Measurements from ENCODE around the gene TBC1D14.

TBC1D14 gene

GRCh38 chr4:6896035-6896434, 13.6 kb upstream of the TBC1D14 start:
- TF ChIP-seq CTCF (IDR thresholded peaks at IDR 0.05; ENCODE audit: low read depth, low read length): no peak
- H3K9me3 ChIP-seq: no peaks in the 10 kb centered on the region

GRCh38 chr4:6898763-6899162, 10.9 kb upstream of the TBC1D14 start:
- no peaks in the 10 kb centered on the region for H3K9me3 ChIP-seq
- H3K4me3 ChIP-seq (ENCODE audit: low read depth, low read length): no peak overlapping the region
- no peaks in the 10 kb centered on the region for H3K27me3 ChIP-seq
- TF ChIP-seq CTCF (IDR thresholded peaks at IDR 0.05; ENCODE audit: low read depth, low read length): no peak
- no peaks in the 10 kb centered on the region for H3K4me1 ChIP-seq
- H3K36me3 ChIP-seq: no peaks in the 10 kb centered on the region
- no peak for DNase-seq

More at GRCh38 chr4:6896035-6896434, 13.6 kb upstream of the TBC1D14 start:
- Histone ChIP-seq H3K4me3 (ENCODE audit: low read depth, low read length) (no peak overlapping the region), H3K36me3 (no peaks in the 10 kb centered on the region), H3K27me3 (no peaks in the 10 kb centered on the region), H3K4me1 (peaks cover 12% of the 10 kb centered on the region)
- no peak for DNase-seq

GRCh38 chr4:6900181-6900812, 9.3 kb upstream of the TBC1D14 start:
- H3K27me3 ChIP-seq: no peaks in the 10 kb centered on the region
- no peaks in the 10 kb centered on the region for H3K9me3 ChIP-seq
- no peak for TF ChIP-seq CTCF (IDR thresholded peaks at IDR 0.05; ENCODE audit: low read depth, low read length)
- no peaks in the 10 kb centered on the region for H3K36me3 ChIP-seq
- no peak overlapping the region for H3K4me3 ChIP-seq (ENCODE audit: low read depth, low read length)
- no peak for DNase-seq
- H3K4me1 ChIP-seq: no peaks in the 10 kb centered on the region

GRCh38 chr4:6900956-6901355, 8.7 kb upstream of the TBC1D14 start:
- DNase-seq: no peak
- Histone ChIP-seq H3K4me1 (no peaks in the 10 kb centered on the region), H3K9me3 (no peaks in the 10 kb centered on the region), H3K36me3 (no peaks in the 10 kb centered on the region), H3K27me3 (no peaks in the 10 kb centered on the region), H3K4me3 (ENCODE audit: low read depth, low read length) (no peak overlapping the region)
- no peak for TF ChIP-seq CTCF (IDR thresholded peaks at IDR 0.05; ENCODE audit: low read depth, low read length)

GRCh38 chr4:6901669-6902317, 7.8 kb upstream of the TBC1D14 start:
- TF ChIP-seq CTCF (IDR thresholded peaks at IDR 0.05; ENCODE audit: low read depth, low read length): no peak
- Histone ChIP-seq H3K36me3 (no peaks in the 10 kb centered on the region), H3K4me1 (no peaks in the 10 kb centered on the region), H3K9me3 (no peaks in the 10 kb centered on the region), H3K27me3 (no peaks in the 10 kb centered on the region), H3K4me3 (ENCODE audit: low read depth, low read length) (no peak overlapping the region)
- DNase-seq: no peak

GRCh38 chr4:6902318-6903042, 7.1 kb upstream of the TBC1D14 start:
- Histone ChIP-seq H3K27me3 (no peaks in the 10 kb centered on the region), H3K36me3 (no peaks in the 10 kb centered on the region), H3K4me1 (peaks cover under 1% of the 10 kb centered on the region; the same call in 1 of the 2 replicates), H3K4me3 (ENCODE audit: low read depth, low read length) (no peak overlapping the region), H3K9me3 (no peaks in the 10 kb centered on the region)
- DNase-seq: no peak
- TF ChIP-seq CTCF (IDR thresholded peaks at IDR 0.05; ENCODE audit: low read depth, low read length): no peak

Data from BE2C (cell line).